Measurements from ENCODE around the gene RNASE8. TPM values are rescaled to one million over a fixed set of nuclear protein-coding genes. Genes with fewer than 3 reads are reported as not detected.
A peak's percentile ranks its signal among the peaks of the same experiment; 100 is the strongest.

Gene RNASE8
- total and polyA plus RNA-seq, 10 of the 15 experiments (the other 5 are each of a cell fraction or from before 2014, with no cell fraction given) = not detected

DNA sequence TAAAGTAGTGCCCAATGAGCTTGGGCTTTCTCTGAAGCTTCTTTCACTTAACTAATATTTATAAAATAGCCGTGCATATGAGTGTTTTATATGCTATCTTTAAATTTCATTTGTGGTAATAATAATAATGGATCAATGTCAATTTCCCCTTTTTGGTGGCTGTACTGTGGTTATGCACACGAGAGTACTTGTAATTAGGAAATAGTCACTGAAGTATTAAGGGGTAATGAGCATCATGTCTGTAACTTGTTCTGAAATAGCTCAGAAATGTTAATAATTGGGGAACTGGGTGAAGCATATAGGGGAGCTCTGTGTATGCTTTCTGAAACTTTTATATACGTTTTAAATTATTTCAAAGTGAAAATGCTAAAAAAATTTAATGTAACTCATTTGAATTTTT lies 7.0 kb upstream of the RNASE8 start:
- intact Hi-C loops (cut with micrococcal nuclease; ENCODE audit: unreplicated experiment) (no loop called here), in situ Hi-C loops (cut with MboI) (no loop called here)
- BruUV-seq (replicated peaks) = no TSS peak
- SMC1A ChIA-PET (ENCODE audit: uncharacterized antibody, unreplicated experiment) = interaction anchor here (1.2 to 1.5 kb wide), 2 partner anchors 36 to 74 kb away, joined by 3 to 5 read pairs; no protein-coding TSS in a partner anchor
- WGBS (ENCODE audit: insufficient coverage, insufficient replicate concordance, low lambda C conversion rate, missing lambda C conversion rate) = under 1% methylated on average over 3 of the region's 3 CpGs
- Histone ChIP-seq H3K36me3 (ENCODE audit: control insufficient read depth in 2 of 2, insufficient read depth in 2 of 2, low read length in 1 of 2) (no peaks in the 10 kb centered on the region), H3K4me1 (ENCODE audit: control insufficient read depth, insufficient read depth, low read length) (no peaks in the 10 kb centered on the region), H3K27me3 (replicated peaks in 1 of 2; ENCODE audit: control insufficient read depth in 2 of 2, insufficient read depth in 2 of 2, low read length in 1 of 2) (no peaks in the 10 kb centered on the region; a peak in 1 of 4 replicates), H3K4me2 (ENCODE audit: control insufficient read depth, insufficient read depth) (no peak overlapping the region), H4K20me1 (ENCODE audit: control insufficient read depth, insufficient read depth) (no peaks in the 10 kb centered on the region; the same call in 1 of the 2 replicates), H2AFZ (ENCODE audit: control insufficient read depth, low read depth, low read length) (no peak overlapping the region), H3K4me3 (no peak overlapping the region), H3K79me2 (ENCODE audit: control insufficient read depth, insufficient read depth, low read length) (no peaks in the 10 kb centered on the region), H3K9ac (ENCODE audit: control insufficient read depth, insufficient read depth, low read length) (no peak overlapping the region), H3K27ac (ENCODE audit: control insufficient read depth, insufficient read depth) (no peak overlapping the region), H3K9me3 (replicated peaks; ENCODE audit: control insufficient read depth, insufficient read depth, low read length) (no peaks in the 10 kb centered on the region)
- POLR2A ChIA-PET = no interaction called here
- no peak for FAIRE-seq
- DNase-seq (ENCODE audit: low read depth, low spot score) = no peak
- RAD21 ChIA-PET (ENCODE audit: unreplicated experiment) = interaction anchor here (1.1 kb wide), 1 partner anchor 36 kb away, joined by 3 read pairs; no protein-coding TSS in a partner anchor
- peak; percentile 56 for ATAC-seq
- CTCF ChIA-PET = interaction anchor here (1.0 to 2.6 kb wide), 4 partner anchors 11 to 37 kb away, joined by 3 to 10 read pairs (median 6); partner anchors contain the start of gene RNASE13
- TF ChIP-seq, protein P1, sequence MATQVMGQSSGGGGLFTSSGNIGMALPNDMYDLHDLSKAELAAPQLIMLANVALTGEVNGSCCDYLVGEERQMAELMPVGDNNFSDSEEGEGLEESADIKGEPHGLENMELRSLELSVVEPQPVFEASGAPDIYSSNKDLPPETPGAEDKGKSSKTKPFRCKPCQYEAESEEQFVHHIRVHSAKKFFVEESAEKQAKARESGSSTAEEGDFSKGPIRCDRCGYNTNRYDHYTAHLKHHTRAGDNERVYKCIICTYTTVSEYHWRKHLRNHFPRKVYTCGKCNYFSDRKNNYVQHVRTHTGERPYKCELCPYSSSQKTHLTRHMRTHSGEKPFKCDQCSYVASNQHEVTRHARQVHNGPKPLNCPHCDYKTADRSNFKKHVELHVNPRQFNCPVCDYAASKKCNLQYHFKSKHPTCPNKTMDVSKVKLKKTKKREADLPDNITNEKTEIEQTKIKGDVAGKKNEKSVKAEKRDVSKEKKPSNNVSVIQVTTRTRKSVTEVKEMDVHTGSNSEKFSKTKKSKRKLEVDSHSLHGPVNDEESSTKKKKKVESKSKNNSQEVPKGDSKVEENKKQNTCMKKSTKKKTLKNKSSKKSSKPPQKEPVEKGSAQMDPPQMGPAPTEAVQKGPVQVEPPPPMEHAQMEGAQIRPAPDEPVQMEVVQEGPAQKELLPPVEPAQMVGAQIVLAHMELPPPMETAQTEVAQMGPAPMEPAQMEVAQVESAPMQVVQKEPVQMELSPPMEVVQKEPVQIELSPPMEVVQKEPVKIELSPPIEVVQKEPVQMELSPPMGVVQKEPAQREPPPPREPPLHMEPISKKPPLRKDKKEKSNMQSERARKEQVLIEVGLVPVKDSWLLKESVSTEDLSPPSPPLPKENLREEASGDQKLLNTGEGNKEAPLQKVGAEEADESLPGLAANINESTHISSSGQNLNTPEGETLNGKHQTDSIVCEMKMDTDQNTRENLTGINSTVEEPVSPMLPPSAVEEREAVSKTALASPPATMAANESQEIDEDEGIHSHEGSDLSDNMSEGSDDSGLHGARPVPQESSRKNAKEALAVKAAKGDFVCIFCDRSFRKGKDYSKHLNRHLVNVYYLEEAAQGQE (IDR thresholded peaks at IDR 0.05; ENCODE audit: low read depth, low read length) = no peak
- TF ChIP-seq DPF2 (IDR thresholded peaks at IDR 0.05) (no peak), BHLHE40 (IDR thresholded peaks at IDR 0.05; ENCODE audit: borderline replicate concordance in 1 of 2, low read depth in 2 of 2, low read length in 1 of 2) (peak; percentile 35 to 66; a peak in 2 of 4 replicates), MTA2 (IDR thresholded peaks at IDR 0.05; ENCODE audit: low read depth) (peak; percentile 77), MTA3 (IDR thresholded peaks at IDR 0.05; ENCODE audit: borderline replicate concordance, low read length) (no peak)
- TF ChIP-seq, protein P2, sequence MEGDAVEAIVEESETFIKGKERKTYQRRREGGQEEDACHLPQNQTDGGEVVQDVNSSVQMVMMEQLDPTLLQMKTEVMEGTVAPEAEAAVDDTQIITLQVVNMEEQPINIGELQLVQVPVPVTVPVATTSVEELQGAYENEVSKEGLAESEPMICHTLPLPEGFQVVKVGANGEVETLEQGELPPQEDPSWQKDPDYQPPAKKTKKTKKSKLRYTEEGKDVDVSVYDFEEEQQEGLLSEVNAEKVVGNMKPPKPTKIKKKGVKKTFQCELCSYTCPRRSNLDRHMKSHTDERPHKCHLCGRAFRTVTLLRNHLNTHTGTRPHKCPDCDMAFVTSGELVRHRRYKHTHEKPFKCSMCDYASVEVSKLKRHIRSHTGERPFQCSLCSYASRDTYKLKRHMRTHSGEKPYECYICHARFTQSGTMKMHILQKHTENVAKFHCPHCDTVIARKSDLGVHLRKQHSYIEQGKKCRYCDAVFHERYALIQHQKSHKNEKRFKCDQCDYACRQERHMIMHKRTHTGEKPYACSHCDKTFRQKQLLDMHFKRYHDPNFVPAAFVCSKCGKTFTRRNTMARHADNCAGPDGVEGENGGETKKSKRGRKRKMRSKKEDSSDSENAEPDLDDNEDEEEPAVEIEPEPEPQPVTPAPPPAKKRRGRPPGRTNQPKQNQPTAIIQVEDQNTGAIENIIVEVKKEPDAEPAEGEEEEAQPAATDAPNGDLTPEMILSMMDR (IDR thresholded peaks at IDR 0.05 in 2 of 3, conservative IDR thresholded peaks at IDR 0.05 in 1 of 3; ENCODE audit: control insufficient read depth in 2 of 3, extremely low read depth in 1 of 3, insufficient read depth in 1 of 3, low read depth in 3 of 3, low read length in 3 of 3) = no peak

Data from GM12878 (cell line).